HepG2 (cell line): Measurements from ENCODE around the gene CUL4A. TPM values are rescaled to one million over a fixed set of nuclear protein-coding genes. Genes with fewer than 3 reads are reported as not detected.

Experiments used
- ATAC-seq: fragments of 200-7000 bp; cut with Tn5 transposase; 3 replicates; pipeline ENCODE4 v1.9.1; 2020; ENCODE audit warnings: mild to moderate bottlenecking, moderate library complexity
- BruUV-seq: library from RNA; stranded (reverse); fragments of 400-500 nt; replicated peaks from 2 replicates; lab custom pipeline; 2021; lab: Mats Ljungman, UMichigan
- CTCF ChIA-PET: fragments of 300-600 bp; formaldehyde crosslinking; extraction: SDS; loops from one replicate; lab custom pipeline; 2021; ENCODE audit warnings: low total read pairs, inconsistent platforms, low intra/inter-chr PET ratio; lab: Yijun Ruan, JAX
- POLR2A ChIA-PET: fragments of 350-600 bp; sonication (Branson Sonifier 250); formaldehyde crosslinking; loops from one replicate; lab custom pipeline; 2020; ENCODE audit warnings: antibody characterized with exemption, inconsistent platforms; lab: Yijun Ruan, JAX
- DNase-seq: peaks from one replicate; pipeline ENCODE4 v3.0.0-alpha.2; 2015; ENCODE audit warnings: low spot score
- FAIRE-seq: peaks from 3 replicates; lab custom pipeline; 2011; peaks lifted over from hg19 to GRCh38; lab: Jason Lieb, UNC
- H2AFZ ChIP-seq: one replicate; pipeline ENCODE4 v1.6.1; 2011; ENCODE audit warnings: low read length, inconsistent platforms
- H3K27ac ChIP-seq: fragments of 300-600 bp; 3 replicates; pipeline ENCODE4 v1.8.0; 2011; ENCODE audit warnings: mixed run types, mild to moderate bottlenecking, mixed read lengths, low read length, inconsistent platforms; ENCODE audit not compliant: insufficient read depth; ENCODE audit errors: extremely low read length
- H3K27me3 ChIP-seq, 2 experiments: fragments of 200-600 bp in 1 of 2; 2 replicates in 1 of 2; 3 replicates in 1 of 2; pipeline versions ENCODE4 v1.6.0 to v1.8.0; 2011; ENCODE audit warnings: low read length in 2 of 2, mild to moderate bottlenecking in 2 of 2, moderate library complexity in 2 of 2, inconsistent platforms in 1 of 2; ENCODE audit not compliant: insufficient read depth in 2 of 2, control insufficient read depth in 1 of 2
- H3K36me3 ChIP-seq, 2 experiments: fragments of 200-600 bp in 1 of 2; replicated peaks in 1 of 2; 2 replicates in 1 of 2; 3 replicates in 1 of 2; pipeline versions ENCODE4 v1.5.1 to v1.8.0; 2011; ENCODE audit warnings: low read length in 2 of 2, inconsistent platforms in 1 of 2; ENCODE audit not compliant: insufficient read depth in 2 of 2, control insufficient read depth in 1 of 2
- H3K4me1 ChIP-seq: 2 replicates; pipeline ENCODE4 v1.5.1; 2012; ENCODE audit warnings: low read length, inconsistent platforms; ENCODE audit not compliant: insufficient read depth
- H3K4me2 ChIP-seq: 2 replicates; pipeline ENCODE4 v1.6.0; 2011; ENCODE audit warnings: low read depth, low read length, inconsistent platforms
- H3K4me3 ChIP-seq, 3 experiments: fragments of 200-600 bp in 1 of 3; sonication (generic), shearing (Covaris generic) in 1 of 3; replicated peaks in 1 of 3; 2 replicates each; pipeline ENCODE4 v1.5.1; 2011 to 2016; ENCODE audit warnings: low read length in 3 of 3, inconsistent platforms in 2 of 3, low read depth in 2 of 3, mild to moderate bottlenecking in 2 of 3, control low read depth in 1 of 3, mixed read lengths in 1 of 3; ENCODE audit not compliant: insufficient read depth in 1 of 3
- H3K79me2 ChIP-seq: one replicate; pipeline ENCODE4 v1.6.1; 2011; ENCODE audit warnings: low read length, inconsistent platforms; ENCODE audit not compliant: insufficient read depth
- H3K9ac ChIP-seq: 2 replicates; pipeline ENCODE4 v1.6.0; 2011; ENCODE audit warnings: mild to moderate bottlenecking, low read depth, low read length, inconsistent platforms; ENCODE audit not compliant: insufficient read depth
- H3K9me3 ChIP-seq: 2 replicates; pipeline ENCODE4 v1.5.1; 2012; ENCODE audit warnings: mild to moderate bottlenecking, low read length
- H4K20me1 ChIP-seq: 2 replicates; pipeline ENCODE4 v1.6.0; 2011; ENCODE audit warnings: inconsistent platforms, mild to moderate bottlenecking, low read length, moderate library complexity; ENCODE audit not compliant: insufficient read depth
- CREBL2 ChIP-seq: sonication (generic); formaldehyde crosslinking; IDR thresholded peaks from 2 replicates; pipeline ENCODE4 v1.8.1; 2023; ENCODE audit warnings: missing genetic modification reagents, mild to moderate bottlenecking, borderline replicate concordance
- KAT8 ChIP-seq: IDR thresholded peaks from 2 replicates; pipeline ENCODE4 v1.6.1; 2016; ENCODE audit warnings: missing genetic modification reagents, missing compliant biosample characterization
- RBM22 ChIP-seq: fragments of 200-400 bp; formaldehyde crosslinking; optimal IDR thresholded peaks from 2 replicates; pipeline ENCODE3; 2017; ENCODE audit warnings: mild to moderate bottlenecking, low read length, moderate library complexity
- RNF2 ChIP-seq: fragments of 450-650 bp; conservative IDR thresholded peaks from 2 replicates; pipeline ENCODE4 v1.6.1; 2016; ENCODE audit warnings: low read depth
- TFDP2 ChIP-seq: sonication (generic); formaldehyde crosslinking; IDR thresholded peaks from 2 replicates; pipeline ENCODE4 v1.4.0; 2020; ENCODE audit warnings: missing genetic modification reagents
- ZBTB20 ChIP-seq: sonication (generic); formaldehyde crosslinking; IDR thresholded peaks from 2 replicates; pipeline ENCODE4 v1.8.1; 2023; ENCODE audit warnings: missing genetic modification reagents, low read depth, mild to moderate bottlenecking, borderline replicate concordance
- ZFP90 ChIP-seq: sonication (generic); formaldehyde crosslinking; IDR thresholded peaks from 2 replicates; pipeline ENCODE4 v1.8.0; 2022; ENCODE audit warnings: missing genetic modification reagents, mild to moderate bottlenecking, inconsistent platforms, borderline replicate concordance
- WGBS: methylation state at CpG from one replicate; pipeline ENCODE4 v1.1.6; 2017; ENCODE audit warnings: low lambda C conversion rate; 5-methylcytosine and 5-hydroxymethylcytosine counted together
- in situ Hi-C: cut with HindIII; loops from 2 replicates; pipeline ENCODE4 v1.10.0; 2017; ENCODE audit warnings: low pct_unique_long_range_greater_than_20kb; ENCODE audit not compliant: extremely low pct_ligation_motif_present
- intact Hi-C: fragments of 100-400 bp; cut with micrococcal nuclease; formaldehyde crosslinking; loops from one replicate; pipeline ENCODE4 v1.10.0; 2022; ENCODE audit not compliant: unreplicated experiment
- polyA plus RNA-seq, 8 experiments: library from polyadenylated mRNA; depleted of rRNA in 3 of 8; stranded (reverse) in 7 of 8; unstranded in 1 of 8; fragments of >200 nt; fragmentation: Illumina TruSeq in 4 of 8; extraction: Trizol in 4 of 8; gene quantifications; 2 replicates each; pipeline versions ENCODE4 v1.2.1 to v1.2.3, GENCODE V29; 2011 to 2016; ENCODE audit warnings: low read depth in 4 of 8, missing spikeins in 1 of 8, mixed read lengths in 1 of 8; ENCODE audit not compliant: insufficient read depth in 1 of 8
- total RNA-seq, 5 experiments: library from RNA; depleted of rRNA; stranded (reverse); fragments of >200 nt; fragmentation: Illumina TruSeq; extraction: Trizol; gene quantifications; 2 replicates each; pipeline ENCODE4 v1.2.3, GENCODE V29; 2016; ENCODE audit warnings: low read depth in 1 of 5

Gene CUL4A
- total and polyA plus RNA-seq, 2 of the 13 experiments (the other 11 are each of a cell fraction or from before 2014, with no cell fraction given), result 51.2 to 75.3 TPM

- over 99% methylated on average over 7 of the region's 7 CpGs for WGBS
- TF ChIP-seq KAT8 (CRISPR knock-in tag) (no peak), ZBTB20 (CRISPR knock-in tag) (no peak), TFDP2 (no peak), CREBL2 (CRISPR knock-in tag) (no peak), ZFP90 (CRISPR knock-in tag) (no peak), RBM22 (peak; percentile 37), RNF2 (no peak)
- TF ChIP-seq, all 625 proteins: peak for 1
- H3K4me1 ChIP-seq, result no peaks in the 10 kb centered on the region
- DNase-seq (no peak), ATAC-seq (no peak), FAIRE-seq (no peak)
- H3K27me3 ChIP-seq, result no peaks in the 10 kb centered on the region
- no peaks in the 10 kb centered on the region for H3K9me3 ChIP-seq
- intact Hi-C loops, result no loop called here
- ChIA-PET POLR2A (no interaction called here), CTCF (no interaction called here)
- H2AFZ ChIP-seq, result no peak overlapping the region
- H3K27ac ChIP-seq, result no peak overlapping the region
- no TSS peak for BruUV-seq
- H3K9ac ChIP-seq, result no peak overlapping the region
- in situ Hi-C loops, result no loop called here
- peaks cover 37% of the 10 kb centered on the region for H3K79me2 ChIP-seq
- H3K4me3 ChIP-seq, result no peak overlapping the region
- peaks cover 32 to 75% of the 10 kb centered on the region in 2 experiments for H3K36me3 ChIP-seq
- H4K20me1 ChIP-seq, result peaks cover 11% of the 10 kb centered on the region; the same call in 1 of the 2 replicates
- H3K4me2 ChIP-seq, result no peak overlapping the region
These were observed 17.5 kb downstream of the CUL4A start for GRCh38 chr13:113226873-113227450.
